OCI-LY7 (cell line): ENCODE measurements around the gene DMAC1. TPM values are rescaled to one million over a fixed set of nuclear protein-coding genes. Genes with fewer than 3 reads are reported as not detected.

Experiments used
- BruUV-seq: library from RNA; stranded (reverse); fragments of 400-500 nt; replicated peaks from 2 replicates; lab custom pipeline; 2021; lab: Mats Ljungman, UMichigan
- CTCF ChIA-PET: fragments of 300-600 bp; sonication (Branson Sonifier 250); formaldehyde crosslinking; loops from one replicate; lab custom pipeline; 2022; ENCODE audit warnings: antibody characterized with exemption; ENCODE audit not compliant: unreplicated experiment; lab: Charles Lee
- POLR2A ChIA-PET: fragments of 300-600 bp; sonication (Branson Sonifier 250); formaldehyde crosslinking; loops from one replicate; lab custom pipeline; 2022; ENCODE audit warnings: antibody characterized with exemption; lab: Charles Lee
- DNase-seq: peaks from one replicate; pipeline ENCODE4 v3.0.0-alpha.2; 2015; ENCODE audit warnings: low spot score
- H2AFZ ChIP-seq: fragments of 200-600 bp; sonication (generic), shearing (Covaris generic); 2 replicates; pipeline ENCODE4 v1.6.1; 2014; ENCODE audit warnings: mild to moderate bottlenecking, antibody characterized with exemption, low read length, moderate library complexity
- H3K27ac ChIP-seq: fragments of 200-600 bp; sonication (generic); 2 replicates; pipeline ENCODE4 v1.5.1; 2014; ENCODE audit warnings: mixed run types, low read depth, mild to moderate bottlenecking, moderate library complexity, low read length, inconsistent platforms; ENCODE audit not compliant: poor library complexity, severe bottlenecking
- H3K36me3 ChIP-seq: fragments of 200-600 bp; sonication (generic); 2 replicates; pipeline ENCODE4 v1.6.1; 2014; ENCODE audit warnings: mild to moderate bottlenecking, antibody characterized with exemption, low read length, moderate library complexity, mixed read lengths; ENCODE audit not compliant: insufficient read depth
- H3K4me1 ChIP-seq: fragments of 200-600 bp; sonication (generic); 2 replicates; pipeline ENCODE4 v1.5.1; 2014; ENCODE audit warnings: mild to moderate bottlenecking, low read length; ENCODE audit not compliant: insufficient read depth, poor library complexity, severe bottlenecking
- H3K4me2 ChIP-seq: fragments of 200-600 bp; sonication (generic); 2 replicates; pipeline ENCODE4 v1.6.1; 2014; ENCODE audit warnings: mild to moderate bottlenecking, low read length
- H3K4me3 ChIP-seq: fragments of 200-600 bp; sonication (generic); 2 replicates; pipeline ENCODE4 v1.5.1; 2014; ENCODE audit warnings: mild to moderate bottlenecking, low read depth, low read length; ENCODE audit not compliant: poor library complexity, severe bottlenecking
- H3K79me2 ChIP-seq: fragments of 200-600 bp; sonication (generic); 2 replicates; pipeline ENCODE4 v1.6.1; 2016; ENCODE audit warnings: low read depth, mild to moderate bottlenecking, low read length, moderate library complexity, mixed read lengths; ENCODE audit not compliant: insufficient read depth
- H3K9me2 ChIP-seq: fragments of 200-600 bp; sonication (generic); 2 replicates; pipeline ENCODE4 v1.6.1; 2016; ENCODE audit warnings: mild to moderate bottlenecking, low read length, mixed read lengths; ENCODE audit not compliant: insufficient read depth
- H3K9me3 ChIP-seq: fragments of 200-600 bp; sonication (generic); 2 replicates; pipeline ENCODE4 v1.6.1; 2014; ENCODE audit warnings: mild to moderate bottlenecking, mixed run types, low read length, mixed read lengths
- H4K20me1 ChIP-seq: fragments of 200-600 bp; sonication (generic); 2 replicates; pipeline ENCODE4 v1.6.1; 2014; ENCODE audit warnings: mild to moderate bottlenecking, antibody characterized with exemption, low read length, moderate library complexity, mixed read lengths; ENCODE audit not compliant: insufficient read depth
- EZH2phosphoT487 ChIP-seq: fragments of 200-600 bp; sonication (generic); IDR thresholded peaks from 2 replicates; pipeline ENCODE4 v1.6.1; 2018; ENCODE audit warnings: low read depth, borderline replicate concordance, mild to moderate bottlenecking, mixed run types, antibody characterized with exemption, low read length, moderate library complexity, mixed read lengths
- intact Hi-C: fragments of 100-400 bp; cut with micrococcal nuclease; formaldehyde crosslinking; loops from one replicate; pipeline ENCODE4 v1.10.0; 2022; ENCODE audit not compliant: unreplicated experiment
- total RNA-seq, 2 experiments: library from RNA; depleted of rRNA in 1 of 2; stranded (reverse); fragments of >200 nt in 1 of 2; shearing (Covaris generic) in 1 of 2; gene quantifications; 2 replicates each; pipeline ENCODE4 v1.2.3, GENCODE V29; 2014 to 2022
- TF ChIP-seq, protein P1 (sequence below): fragments of 200-600 bp; sonication (generic); conservative IDR thresholded peaks from 2 replicates; pipeline ENCODE4 v1.5.1; 2014; ENCODE audit warnings: mild to moderate bottlenecking, antibody characterized with exemption, low read length, moderate library complexity, mixed read lengths

DMAC1 gene
- total RNA-seq, 2 experiments from 2014 or later, result 29.1 to 103 TPM

DNA sequence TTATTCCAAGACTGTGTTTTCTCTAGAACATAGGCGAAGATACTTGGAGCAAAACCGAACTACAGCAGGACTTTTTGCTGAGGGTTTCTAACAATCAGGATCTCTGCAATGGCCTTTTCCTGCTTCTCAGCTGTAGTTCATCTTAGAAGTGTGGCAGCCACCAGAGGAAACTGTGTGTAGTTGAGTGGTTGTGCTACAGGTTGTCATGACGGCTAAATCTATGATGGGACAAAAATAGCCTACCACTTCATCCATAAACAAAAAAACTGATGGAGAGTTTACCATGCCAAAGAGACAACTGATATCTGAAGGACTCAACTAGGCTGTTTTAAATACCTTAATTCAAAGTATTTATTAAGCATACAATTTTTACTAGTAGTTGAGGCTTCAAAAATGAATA is 28.2 kb upstream of the DMAC1 start:
- no peak for DNase-seq
- no TSS peak for BruUV-seq
- Histone ChIP-seq H3K4me1 (no peaks in the 10 kb centered on the region), H3K79me2 (no peaks in the 10 kb centered on the region), H3K4me3 (no peak overlapping the region), H3K27ac (no peak overlapping the region), H3K9me2 (no peaks in the 10 kb centered on the region), H3K4me2 (no peak overlapping the region), H4K20me1 (no peaks in the 10 kb centered on the region), H3K36me3 (no peaks in the 10 kb centered on the region), H3K9me3 (no peaks in the 10 kb centered on the region), H2AFZ (no peak overlapping the region)
- ChIA-PET CTCF (no interaction called here), POLR2A (interaction anchor here (0.5 kb wide), 1 partner anchor 529 kb away, joined by 4 read pairs; no protein-coding TSS in a partner anchor)
- intact Hi-C loops, result no loop called here
- no peak for TF ChIP-seq EZH2phosphoT487
- TF ChIP-seq, protein P1, sequence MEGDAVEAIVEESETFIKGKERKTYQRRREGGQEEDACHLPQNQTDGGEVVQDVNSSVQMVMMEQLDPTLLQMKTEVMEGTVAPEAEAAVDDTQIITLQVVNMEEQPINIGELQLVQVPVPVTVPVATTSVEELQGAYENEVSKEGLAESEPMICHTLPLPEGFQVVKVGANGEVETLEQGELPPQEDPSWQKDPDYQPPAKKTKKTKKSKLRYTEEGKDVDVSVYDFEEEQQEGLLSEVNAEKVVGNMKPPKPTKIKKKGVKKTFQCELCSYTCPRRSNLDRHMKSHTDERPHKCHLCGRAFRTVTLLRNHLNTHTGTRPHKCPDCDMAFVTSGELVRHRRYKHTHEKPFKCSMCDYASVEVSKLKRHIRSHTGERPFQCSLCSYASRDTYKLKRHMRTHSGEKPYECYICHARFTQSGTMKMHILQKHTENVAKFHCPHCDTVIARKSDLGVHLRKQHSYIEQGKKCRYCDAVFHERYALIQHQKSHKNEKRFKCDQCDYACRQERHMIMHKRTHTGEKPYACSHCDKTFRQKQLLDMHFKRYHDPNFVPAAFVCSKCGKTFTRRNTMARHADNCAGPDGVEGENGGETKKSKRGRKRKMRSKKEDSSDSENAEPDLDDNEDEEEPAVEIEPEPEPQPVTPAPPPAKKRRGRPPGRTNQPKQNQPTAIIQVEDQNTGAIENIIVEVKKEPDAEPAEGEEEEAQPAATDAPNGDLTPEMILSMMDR, result no peak

DNA sequence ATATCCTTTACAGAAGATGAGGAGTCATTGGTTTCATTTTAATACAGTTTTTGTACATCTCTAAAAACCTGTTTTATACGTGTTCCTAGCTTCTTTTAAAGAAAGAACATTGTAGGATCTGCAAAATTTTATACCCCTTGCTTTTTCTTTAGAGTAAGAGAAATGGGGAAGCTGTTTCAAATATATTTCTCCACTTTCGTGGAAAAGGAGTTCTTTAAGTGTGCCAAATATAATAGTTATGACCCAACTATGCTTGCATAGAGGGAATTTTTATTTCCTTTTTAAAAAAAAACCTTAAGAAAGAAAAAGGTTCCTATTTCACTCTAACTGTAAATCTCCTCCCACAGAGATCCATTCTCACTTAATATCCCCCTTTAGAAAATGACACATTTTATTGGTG is 27.5 kb upstream of the DMAC1 start:
- no peaks in the 10 kb centered on the region for H3K9me2 ChIP-seq
- ChIA-PET POLR2A (interaction anchor here (1.0 kb wide), 1 partner anchor 9 kb away, joined by 3 read pairs; no protein-coding TSS in a partner anchor), CTCF (no interaction called here)
- H4K20me1 ChIP-seq, result no peaks in the 10 kb centered on the region
- no peaks in the 10 kb centered on the region for H3K79me2 ChIP-seq
- H2AFZ ChIP-seq, result no peak overlapping the region
- H3K27ac ChIP-seq, result no peak overlapping the region
- H3K36me3 ChIP-seq, result no peaks in the 10 kb centered on the region
- TF ChIP-seq EZH2phosphoT487, result no peak
- TF ChIP-seq, protein P1, result no peak
- no peak overlapping the region for H3K4me3 ChIP-seq
- H3K4me1 ChIP-seq, result no peaks in the 10 kb centered on the region
- no peak for DNase-seq
- H3K4me2 ChIP-seq, result no peak overlapping the region
- no TSS peak for BruUV-seq
- intact Hi-C loops, result no loop called here
- H3K9me3 ChIP-seq, result no peaks in the 10 kb centered on the region

DNA sequence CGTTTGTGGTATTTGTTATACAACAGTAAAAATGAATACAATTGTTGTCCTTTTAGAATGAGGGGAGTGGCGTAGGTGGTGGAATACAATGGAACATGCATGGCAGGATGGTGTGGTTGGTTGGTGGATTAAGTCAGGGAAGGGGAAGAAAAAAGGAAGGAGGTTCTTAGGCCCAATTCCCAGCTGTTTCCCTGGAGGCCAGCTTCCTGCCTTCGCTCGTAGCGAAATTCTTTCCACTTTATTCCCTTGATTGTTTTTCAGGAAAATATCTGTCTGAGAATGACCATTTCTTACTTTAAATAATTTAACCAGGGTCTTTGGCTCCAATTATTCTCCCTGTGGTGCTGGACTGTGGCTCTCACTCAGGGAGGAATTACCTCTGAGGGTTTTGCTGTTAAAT is 24.1 kb upstream of the DMAC1 start:
- Histone ChIP-seq H3K27ac (no peak overlapping the region), H4K20me1 (no peaks in the 10 kb centered on the region), H3K9me3 (no peaks in the 10 kb centered on the region), H3K36me3 (no peaks in the 10 kb centered on the region), H3K9me2 (no peaks in the 10 kb centered on the region), H3K4me2 (no peak overlapping the region), H3K4me3 (no peak overlapping the region), H3K4me1 (no peaks in the 10 kb centered on the region), H3K79me2 (no peaks in the 10 kb centered on the region), H2AFZ (no peak overlapping the region)
- ChIA-PET POLR2A (interaction anchor here (0.8 to 1.0 kb wide), 2 partner anchors 9 to 14 kb away, joined by 3 read pairs; no protein-coding TSS in a partner anchor), CTCF (no interaction called here)
- no TSS peak for BruUV-seq
- no peak for DNase-seq
- TF ChIP-seq, protein P1, result no peak
- no peak for TF ChIP-seq EZH2phosphoT487
- intact Hi-C loops, result no loop called here
